ENCODE measurements around the gene MAP3K5. TPM values are rescaled to one million over a fixed set of nuclear protein-coding genes. Genes with fewer than 3 reads are reported as not detected.
A peak's percentile ranks its signal among the peaks of the same experiment; 100 is the strongest.
"Not testable (repeated sequence)": the region's sequence is repeated elsewhere in the genome, so short reads cannot be mapped to it uniquely, and the experiment has no call there.

Gene MAP3K5
- total RNA-seq, 2 donors from 2014 or later, result 6.6 to 9.7 TPM

- intact Hi-C loops (cut with DNase I), result no loop called here
- no peak for ATAC-seq
- no peak for DNase-seq
Measured at GRCh38 chr6:136734977-136735376, 57.3 kb downstream of the MAP3K5 start.

GRCh38 chr6:136732889-136733288 is 59.4 kb downstream of the MAP3K5 start:
- intact Hi-C loops (cut with DNase I), result no loop called here
- DNase-seq, result no peak

GRCh38 chr6:136729832-136730231 is 62.4 kb downstream of the MAP3K5 start:
- ATAC-seq, result no peak
- no peak for DNase-seq
- intact Hi-C loops (cut with DNase I), result no loop called here

More at GRCh38 chr6:136732889-136733288, 59.4 kb downstream of the MAP3K5 start:
- no peak for ATAC-seq

- ATAC-seq (no peak), DNase-seq (no peak)
- intact Hi-C loops (cut with DNase I), result no loop called here
Measured at GRCh38 chr6:136728976-136729515, 63.2 kb downstream of the MAP3K5 start.

GRCh38 chr6:136728033-136728939 is 64.0 kb downstream of the MAP3K5 start:
- no peak for ATAC-seq
- no peak for DNase-seq
- intact Hi-C loops (cut with DNase I), result no loop called here

GRCh38 chr6:136726837-136727557 is 65.3 kb downstream of the MAP3K5 start:
- intact Hi-C loops (cut with DNase I), result no loop called here
- no peak for DNase-seq
- no peak for ATAC-seq

- DNase-seq (no peak), ATAC-seq (no peak)
- intact Hi-C loops (cut with DNase I), result no loop called here
Measured at GRCh38 chr6:136725124-136725523, 67.2 kb downstream of the MAP3K5 start.

- DNase-seq (no peak), ATAC-seq (peak in 1 of 2 donors; percentile 53)
- intact Hi-C loops (cut with DNase I), result no loop called here
Measured at GRCh38 chr6:136723780-136724179, 68.5 kb downstream of the MAP3K5 start.

GRCh38 chr6:136721467-136721866 is 70.8 kb downstream of the MAP3K5 start:
- intact Hi-C loops (cut with DNase I), result no loop called here
- ATAC-seq (no peak), DNase-seq (no peak)

- ATAC-seq (no peak), DNase-seq (no peak)
- intact Hi-C loops (cut with DNase I), result no loop called here
Measured at GRCh38 chr6:136720045-136720770, 72.1 kb downstream of the MAP3K5 start.

- ATAC-seq (peak in 1 of 2 donors; percentile 21), DNase-seq (no peak)
- intact Hi-C loops (cut with DNase I), result no loop called here
Measured at GRCh38 chr6:136719280-136720044, 72.8 kb downstream of the MAP3K5 start.

- intact Hi-C loops (cut with DNase I), result no loop called here
- ATAC-seq (no peak), DNase-seq (no peak)
Measured at GRCh38 chr6:136718476-136718875, 73.8 kb downstream of the MAP3K5 start.

GRCh38 chr6:136717716-136717990 is 74.6 kb downstream of the MAP3K5 start:
- ATAC-seq (peak in 1 of 2 donors; percentile 45), DNase-seq (no peak)
- intact Hi-C loops (cut with DNase I), result no loop called here

- intact Hi-C loops (cut with DNase I), result no loop called here
- DNase-seq (no peak), ATAC-seq (no peak)
Measured at GRCh38 chr6:136716917-136717715, 75.2 kb downstream of the MAP3K5 start.

- DNase-seq; intact Hi-C loops (cut with DNase I); ATAC-seq: not testable (repeated sequence)
Measured at GRCh38 chr6:136712642-136713041, 79.6 kb downstream of the MAP3K5 start.

GRCh38 chr6:136711644-136712043 is 80.6 kb downstream of the MAP3K5 start:
- intact Hi-C loops (cut with DNase I), result no loop called here
- no peak for ATAC-seq

GRCh38 chr6:136710877-136711552 is 81.3 kb downstream of the MAP3K5 start:
- DNase-seq, result no peak
- ATAC-seq, result no peak
- intact Hi-C loops (cut with DNase I), result no loop called here

More at GRCh38 chr6:136711644-136712043, 80.6 kb downstream of the MAP3K5 start:
- DNase-seq, result no peak

GRCh38 chr6:136709429-136709828 is 82.8 kb downstream of the MAP3K5 start:
- intact Hi-C loops (cut with DNase I), result no loop called here
- ATAC-seq (no peak), DNase-seq (no peak)

Measured in left cardiac atrium (tissue), 4 donors.